Panc1 (cell line): Measurements from ENCODE around the gene CYB5A. TPM values are rescaled to one million over a fixed set of nuclear protein-coding genes. Genes with fewer than 3 reads are reported as not detected.
"Not testable (repeated sequence)": the region's sequence is repeated elsewhere in the genome, so short reads cannot be mapped to it uniquely, and the experiment has no call there.

Experiments
- ATAC-seq: fragments of 200-7000 bp; cut with Tn5 transposase; 2 replicates; pipeline ENCODE4 v1.9.1; 2020; ENCODE audit warnings: mild to moderate bottlenecking, moderate library complexity
- BruUV-seq: library from RNA; stranded (reverse); fragments of 400-500 nt; replicated peaks from 2 replicates; lab custom pipeline; 2021; lab: Mats Ljungman, UMichigan
- CTCF ChIA-PET: fragments of 300-600 bp; sonication (Branson Sonifier 250); formaldehyde crosslinking; loops from one replicate; lab custom pipeline; 2022; ENCODE audit warnings: antibody characterized with exemption; lab: Charles Lee
- POLR2A ChIA-PET: fragments of 300-600 bp; sonication (Branson Sonifier 250); formaldehyde crosslinking; loops from one replicate; lab custom pipeline; 2022; ENCODE audit warnings: antibody characterized with exemption; lab: Charles Lee
- DNase-seq: peaks from one replicate; pipeline ENCODE4 v3.0.0-alpha.2; 2010; ENCODE audit warnings: low read depth, low spot score
- H3K27ac ChIP-seq: 2 replicates; pipeline ENCODE4 v1.5.1; 2011; ENCODE audit warnings: mild to moderate bottlenecking, low read length, inconsistent platforms
- H3K27me3 ChIP-seq: fragments of 200-500 bp; sonication (Bioruptor generic); 2 replicates; pipeline ENCODE4 v1.6.0; 2014; ENCODE audit warnings: low read length, inconsistent platforms; ENCODE audit not compliant: control insufficient read depth, insufficient read depth
- H3K36me3 ChIP-seq: fragments of 200-500 bp; sonication (Bioruptor generic); 2 replicates; pipeline ENCODE4 v1.5.1; 2014; ENCODE audit warnings: inconsistent platforms, mild to moderate bottlenecking, low read length, moderate library complexity; ENCODE audit not compliant: control insufficient read depth, insufficient read depth
- H3K4me1 ChIP-seq: 2 replicates; pipeline ENCODE4 v1.5.1; 2011; ENCODE audit warnings: inconsistent platforms, mild to moderate bottlenecking, low read length, moderate library complexity; ENCODE audit not compliant: control insufficient read depth, insufficient read depth
- H3K4me3 ChIP-seq, 2 experiments: 2 replicates each; pipeline ENCODE4 v1.5.1; 2011 to 2012; ENCODE audit warnings: low read depth in 2 of 2, low read length in 2 of 2, mild to moderate bottlenecking in 2 of 2, inconsistent platforms in 1 of 2, moderate library complexity in 1 of 2
- H3K9me3 ChIP-seq: fragments of 200-500 bp; sonication (Bioruptor generic); 2 replicates; pipeline ENCODE4 v1.5.1; 2014; ENCODE audit warnings: low read depth, mild to moderate bottlenecking, inconsistent platforms, low read length, moderate library complexity; ENCODE audit not compliant: control insufficient read depth, insufficient read depth
- POLR2AphosphoS5 ChIP-seq: IDR thresholded peaks from 2 replicates; pipeline ENCODE4 v1.6.1; 2012; ENCODE audit warnings: mild to moderate bottlenecking, low read depth, low read length, moderate library complexity
- SIN3A ChIP-seq: IDR thresholded peaks from 2 replicates; pipeline ENCODE4 v1.6.1; 2012; ENCODE audit warnings: low read depth, mild to moderate bottlenecking, low read length, moderate library complexity, borderline replicate concordance; ENCODE audit not compliant: insufficient read depth
- TCF7L2 ChIP-seq: IDR thresholded peaks from 2 replicates; pipeline ENCODE4 v1.6.1; 2011; ENCODE audit warnings: mild to moderate bottlenecking, low read depth, low read length, inconsistent platforms
- in situ Hi-C: cut with HindIII; loops from 2 replicates; pipeline ENCODE4 v1.10.0; 2016; ENCODE audit warnings: low sequenced_read_pairs, low pct_unique_long_range_greater_than_20kb
- intact Hi-C: fragments of 100-400 bp; cut with micrococcal nuclease; formaldehyde crosslinking; loops from one replicate; pipeline ENCODE4 v1.10.0; 2022; ENCODE audit not compliant: unreplicated experiment
- total RNA-seq: library from RNA; stranded (reverse); gene quantifications from one replicate; pipeline ENCODE4 v1.2.1, GENCODE V29; 2021; ENCODE audit not compliant: unreplicated experiment
- TF ChIP-seq, protein P1 (sequence below), 2 experiments: IDR thresholded peaks; 2 replicates each; pipeline ENCODE4 v1.6.1; 2011 to 2012; ENCODE audit warnings: low read depth in 2 of 2, control low read depth in 1 of 2, low read length in 1 of 2, mild to moderate bottlenecking in 1 of 2, moderate library complexity in 1 of 2; ENCODE audit not compliant: insufficient read depth in 1 of 2
- TF ChIP-seq, protein P2 (sequence below): fragments of 450-650 bp; IDR thresholded peaks from 2 replicates; pipeline ENCODE4 v1.5.1; 2017; ENCODE audit warnings: mild to moderate bottlenecking

Gene CYB5A
- total RNA-seq, 1 experiment from 2014 or later = 51.3 TPM

DNA sequence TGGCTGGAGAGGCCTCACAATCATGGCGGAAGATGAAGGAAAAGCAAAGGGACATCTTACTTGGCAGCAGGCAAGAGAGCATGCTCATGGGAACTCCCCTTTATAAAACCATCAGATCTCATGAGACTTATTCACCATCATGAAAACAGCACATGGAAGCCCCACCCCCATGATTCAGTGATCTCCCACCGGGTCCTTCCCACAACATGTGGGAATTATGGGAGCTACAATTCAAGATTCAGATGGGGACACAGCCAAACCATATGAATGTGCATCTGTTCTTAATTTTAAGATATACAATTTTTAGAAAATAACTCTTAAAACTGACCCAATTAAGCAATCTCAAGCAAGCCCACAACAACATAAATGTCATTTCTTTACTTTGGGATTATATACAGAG lies 36.4 kb upstream of the CYB5A start:
- Histone ChIP-seq H3K9me3 (no peaks in the 10 kb centered on the region), H3K27ac (no peak overlapping the region), H3K36me3 (no peaks in the 10 kb centered on the region), H3K4me3 (no peak overlapping the region), H3K27me3 (peaks cover 13% of the 10 kb centered on the region; the same call in 1 of the 2 replicates), H3K4me1 (no peaks in the 10 kb centered on the region)
- POLR2A ChIA-PET = no interaction called here
- intact Hi-C loops (no loop called here), in situ Hi-C loops (loop anchor here (25.0 kb wide), 1 partner anchor 141 kb away; no protein-coding TSS in a partner anchor)
- no peak for TF ChIP-seq SIN3A
- TF ChIP-seq TCF7L2 = no peak
- TF ChIP-seq POLR2AphosphoS5 = no peak
- TF ChIP-seq, protein P1, sequence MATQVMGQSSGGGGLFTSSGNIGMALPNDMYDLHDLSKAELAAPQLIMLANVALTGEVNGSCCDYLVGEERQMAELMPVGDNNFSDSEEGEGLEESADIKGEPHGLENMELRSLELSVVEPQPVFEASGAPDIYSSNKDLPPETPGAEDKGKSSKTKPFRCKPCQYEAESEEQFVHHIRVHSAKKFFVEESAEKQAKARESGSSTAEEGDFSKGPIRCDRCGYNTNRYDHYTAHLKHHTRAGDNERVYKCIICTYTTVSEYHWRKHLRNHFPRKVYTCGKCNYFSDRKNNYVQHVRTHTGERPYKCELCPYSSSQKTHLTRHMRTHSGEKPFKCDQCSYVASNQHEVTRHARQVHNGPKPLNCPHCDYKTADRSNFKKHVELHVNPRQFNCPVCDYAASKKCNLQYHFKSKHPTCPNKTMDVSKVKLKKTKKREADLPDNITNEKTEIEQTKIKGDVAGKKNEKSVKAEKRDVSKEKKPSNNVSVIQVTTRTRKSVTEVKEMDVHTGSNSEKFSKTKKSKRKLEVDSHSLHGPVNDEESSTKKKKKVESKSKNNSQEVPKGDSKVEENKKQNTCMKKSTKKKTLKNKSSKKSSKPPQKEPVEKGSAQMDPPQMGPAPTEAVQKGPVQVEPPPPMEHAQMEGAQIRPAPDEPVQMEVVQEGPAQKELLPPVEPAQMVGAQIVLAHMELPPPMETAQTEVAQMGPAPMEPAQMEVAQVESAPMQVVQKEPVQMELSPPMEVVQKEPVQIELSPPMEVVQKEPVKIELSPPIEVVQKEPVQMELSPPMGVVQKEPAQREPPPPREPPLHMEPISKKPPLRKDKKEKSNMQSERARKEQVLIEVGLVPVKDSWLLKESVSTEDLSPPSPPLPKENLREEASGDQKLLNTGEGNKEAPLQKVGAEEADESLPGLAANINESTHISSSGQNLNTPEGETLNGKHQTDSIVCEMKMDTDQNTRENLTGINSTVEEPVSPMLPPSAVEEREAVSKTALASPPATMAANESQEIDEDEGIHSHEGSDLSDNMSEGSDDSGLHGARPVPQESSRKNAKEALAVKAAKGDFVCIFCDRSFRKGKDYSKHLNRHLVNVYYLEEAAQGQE (IDR thresholded peaks at IDR 0.05; ENCODE audit: insufficient read depth in 1 of 2, low read depth in 2 of 2, low read length in 1 of 2) = no peak
- no peak for DNase-seq
- CTCF ChIA-PET = no interaction called here
- ATAC-seq = no peak
- BruUV-seq = no TSS peak

DNA sequence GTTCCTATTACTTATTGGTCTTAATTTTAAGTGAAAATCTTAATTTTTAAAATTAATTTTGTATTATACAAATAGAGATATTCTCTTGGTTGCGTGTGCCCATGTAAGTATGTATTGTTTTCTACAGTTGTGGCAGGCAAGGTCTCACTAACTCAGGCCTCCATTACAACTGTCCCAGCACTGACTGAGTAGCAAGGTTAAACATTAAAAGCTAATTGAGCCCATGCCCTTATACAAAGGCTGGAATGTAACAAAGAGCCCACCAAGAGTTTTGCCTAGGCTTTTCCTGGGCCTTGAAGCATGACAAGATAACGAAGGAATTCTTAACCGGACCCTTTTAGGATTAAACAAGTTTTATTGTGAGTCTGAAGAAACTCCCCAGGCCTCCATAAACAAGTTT lies 35.0 kb upstream of the CYB5A start:
- H3K9me3 ChIP-seq, intact Hi-C loops, ATAC-seq, H3K27ac ChIP-seq, DNase-seq, H3K36me3 ChIP-seq, H3K4me1 ChIP-seq, CTCF ChIA-PET, H3K4me3 ChIP-seq, POLR2A ChIA-PET, BruUV-seq: not testable (repeated sequence)
- peaks cover 15% of the 10 kb centered on the region; the same call in 1 of the 2 replicates for H3K27me3 ChIP-seq
- in situ Hi-C loops = loop anchor here (25.0 kb wide), 1 partner anchor 139 kb away; no protein-coding TSS in a partner anchor

DNA sequence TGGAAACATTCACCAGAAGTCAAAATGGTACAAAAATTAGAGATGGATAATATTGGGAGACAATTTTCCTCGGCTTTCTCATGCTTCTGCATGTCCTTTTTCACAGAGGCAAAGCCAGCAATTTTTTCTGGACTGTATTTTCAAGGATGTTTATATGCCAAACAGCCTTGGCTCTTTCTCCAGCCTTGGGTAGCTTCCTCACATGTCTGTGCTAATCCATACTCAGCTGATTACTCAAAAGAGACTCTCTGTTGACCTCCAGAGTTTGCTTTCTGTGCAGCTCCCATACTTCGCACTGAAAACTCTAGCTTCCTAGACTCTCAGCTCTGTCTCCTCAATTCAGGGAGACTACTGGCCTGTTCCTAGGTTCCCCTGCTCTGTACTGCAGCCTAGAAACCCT lies 34.5 kb upstream of the CYB5A start:
- Histone ChIP-seq H3K9me3 (no peaks in the 10 kb centered on the region), H3K27me3 (peaks cover 15% of the 10 kb centered on the region; the same call in 1 of the 2 replicates), H3K4me3 (no peak overlapping the region), H3K36me3 (no peaks in the 10 kb centered on the region), H3K4me1 (no peaks in the 10 kb centered on the region), H3K27ac (no peak overlapping the region)
- TF ChIP-seq, protein P1 (IDR thresholded peaks at IDR 0.05; ENCODE audit: insufficient read depth in 1 of 2, low read depth in 2 of 2, low read length in 1 of 2) = no peak
- TF ChIP-seq, protein P2, sequence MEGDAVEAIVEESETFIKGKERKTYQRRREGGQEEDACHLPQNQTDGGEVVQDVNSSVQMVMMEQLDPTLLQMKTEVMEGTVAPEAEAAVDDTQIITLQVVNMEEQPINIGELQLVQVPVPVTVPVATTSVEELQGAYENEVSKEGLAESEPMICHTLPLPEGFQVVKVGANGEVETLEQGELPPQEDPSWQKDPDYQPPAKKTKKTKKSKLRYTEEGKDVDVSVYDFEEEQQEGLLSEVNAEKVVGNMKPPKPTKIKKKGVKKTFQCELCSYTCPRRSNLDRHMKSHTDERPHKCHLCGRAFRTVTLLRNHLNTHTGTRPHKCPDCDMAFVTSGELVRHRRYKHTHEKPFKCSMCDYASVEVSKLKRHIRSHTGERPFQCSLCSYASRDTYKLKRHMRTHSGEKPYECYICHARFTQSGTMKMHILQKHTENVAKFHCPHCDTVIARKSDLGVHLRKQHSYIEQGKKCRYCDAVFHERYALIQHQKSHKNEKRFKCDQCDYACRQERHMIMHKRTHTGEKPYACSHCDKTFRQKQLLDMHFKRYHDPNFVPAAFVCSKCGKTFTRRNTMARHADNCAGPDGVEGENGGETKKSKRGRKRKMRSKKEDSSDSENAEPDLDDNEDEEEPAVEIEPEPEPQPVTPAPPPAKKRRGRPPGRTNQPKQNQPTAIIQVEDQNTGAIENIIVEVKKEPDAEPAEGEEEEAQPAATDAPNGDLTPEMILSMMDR = no peak
- TF ChIP-seq POLR2AphosphoS5 (no peak), SIN3A (no peak), TCF7L2 (no peak)
- BruUV-seq = no TSS peak
- ChIA-PET CTCF (no interaction called here), POLR2A (no interaction called here)
- in situ Hi-C loops (loop anchor here (25.0 kb wide), 1 partner anchor 139 kb away; no protein-coding TSS in a partner anchor), intact Hi-C loops (no loop called here)
- ATAC-seq (no peak), DNase-seq (no peak)
